Epithelial cell of prostate (primary cell): ENCODE data around the gene DDIAS.
"Not testable (repeated sequence)": the region's sequence is repeated elsewhere in the genome, so short reads cannot be mapped to it uniquely, and the experiment has no call there.

Experiments
- DNase-seq: peaks from one replicate; pipeline ENCODE4 v3.0.0-alpha.2; 2011; ENCODE audit warnings: low read depth, low spot score
- H3K27ac ChIP-seq: fragments of 450-650 bp; 2 replicates; pipeline ENCODE4 v1.5.1; 2017; ENCODE audit warnings: mild to moderate bottlenecking

The DDIAS gene

DNA sequence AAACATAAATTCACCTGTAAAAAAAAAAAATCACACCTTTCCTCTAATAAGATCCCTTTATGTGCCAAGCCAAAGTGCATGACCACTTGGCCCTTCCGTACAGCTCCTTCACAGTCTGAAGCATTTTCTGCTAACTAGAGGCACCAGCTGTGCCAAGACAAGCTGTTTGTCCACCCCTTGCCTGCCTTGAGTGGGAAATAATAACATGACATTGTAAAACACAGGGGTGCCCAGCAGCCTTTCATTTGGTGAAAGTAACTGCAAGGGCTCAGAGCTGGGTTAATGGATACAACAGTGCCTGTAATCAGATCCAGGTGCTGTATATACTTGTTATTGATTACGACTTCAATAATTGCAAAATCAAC, 59.2 kb downstream of the DDIAS start:
- no peak for DNase-seq
- H3K27ac ChIP-seq = no peak overlapping the region

DNA sequence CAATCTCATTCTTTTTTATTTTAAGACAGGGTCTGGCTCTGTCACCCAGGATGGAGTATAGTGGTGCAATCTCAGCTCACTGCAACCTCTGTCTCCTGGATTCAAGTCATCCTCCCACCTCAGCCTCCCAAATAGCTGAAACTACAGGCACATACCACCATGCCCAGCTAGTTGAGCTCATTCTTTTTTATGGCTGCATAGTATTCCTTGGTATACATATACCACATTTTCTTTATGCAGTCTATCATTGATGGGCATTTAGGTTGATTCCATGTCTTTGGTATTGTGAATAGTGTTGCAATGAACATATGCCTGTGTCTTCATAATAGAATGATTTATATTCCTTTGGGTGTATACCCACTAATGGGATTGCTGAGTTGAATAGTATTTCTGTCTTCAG, 60.5 kb downstream of the DDIAS start:
- H3K27ac ChIP-seq, DNase-seq: not testable (repeated sequence)

DNA sequence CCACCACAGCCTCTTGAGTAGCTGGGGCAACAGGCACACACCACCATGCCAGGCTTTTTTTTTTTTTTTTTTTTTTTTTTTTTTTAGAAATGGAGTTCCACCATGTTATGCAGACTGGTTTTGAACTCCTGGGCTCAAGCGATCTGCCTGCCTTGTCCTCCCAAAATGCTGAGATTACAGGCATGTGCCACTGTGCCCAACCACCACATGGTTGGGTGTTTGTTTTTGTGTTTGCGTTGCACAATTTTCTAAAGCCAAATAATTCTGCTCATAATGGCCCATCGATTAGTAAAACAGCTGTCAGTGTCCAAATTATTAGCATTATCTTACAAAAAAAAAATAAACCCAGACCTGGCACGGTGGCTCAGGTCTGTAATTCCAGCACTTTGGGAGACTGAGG, 65.8 kb downstream of the DDIAS start:
- no peak overlapping the region for H3K27ac ChIP-seq
- no peak for DNase-seq

DNA sequence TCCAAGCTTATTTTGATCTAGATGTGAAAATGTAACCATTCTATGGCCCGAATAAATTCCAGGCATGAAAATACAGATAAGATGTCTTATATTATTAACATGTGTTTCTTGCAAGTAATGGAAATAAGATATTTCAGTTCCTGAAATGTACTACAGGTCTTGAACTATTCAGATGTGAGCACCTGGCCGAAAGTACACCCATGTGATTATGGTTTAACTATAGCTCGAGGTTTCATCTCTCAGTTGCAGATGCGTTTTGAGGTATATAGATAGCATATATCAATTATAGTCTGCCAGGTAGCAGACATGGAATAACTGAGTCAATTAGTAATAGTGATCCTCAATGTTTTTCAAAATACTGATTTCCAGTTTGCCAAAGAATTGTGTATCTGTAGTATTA, 68.3 kb downstream of the DDIAS start:
- no peak for DNase-seq
- no peak overlapping the region for H3K27ac ChIP-seq

DNA sequence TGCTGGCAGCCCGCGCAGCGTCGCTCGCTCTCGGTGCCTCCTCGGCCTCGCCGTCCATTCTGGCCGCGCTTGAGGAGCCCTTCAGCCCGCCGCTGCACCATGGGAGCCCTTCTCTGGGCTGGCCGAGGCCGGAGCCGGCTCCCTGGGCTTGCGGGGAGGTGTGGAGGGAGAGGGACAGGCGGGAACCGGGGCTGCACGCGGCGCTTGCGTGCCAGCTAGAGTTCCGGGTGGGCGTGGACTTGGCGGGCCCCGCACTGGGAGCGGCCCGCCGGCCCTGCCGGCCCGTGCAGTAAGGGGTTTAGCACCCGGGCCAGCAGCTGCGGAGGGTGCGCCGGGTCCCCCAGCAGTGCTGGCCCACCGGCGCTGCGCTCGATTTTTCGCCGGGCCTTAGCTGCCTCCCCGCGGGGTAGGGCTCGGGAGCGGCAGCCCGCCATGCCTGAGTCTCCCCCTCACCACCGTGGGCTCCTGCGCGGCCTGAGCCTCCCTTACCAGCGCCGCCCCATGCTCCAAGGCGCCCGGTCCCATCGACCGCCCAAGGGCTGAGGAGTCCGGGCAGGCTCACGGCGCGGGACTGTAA, 69.1 kb downstream of the DDIAS start:
- not testable (repeated sequence) for H3K27ac ChIP-seq, DNase-seq

GRCh38 chr11:82971519-82971946, 70.0 kb downstream of the DDIAS start:
- not testable (repeated sequence) for H3K27ac ChIP-seq, DNase-seq

- H3K27ac ChIP-seq = no peak overlapping the region
- no peak for DNase-seq
These were observed 70.6 kb downstream of the DDIAS start for GRCh38 chr11:82972103-82972502.

DNA sequence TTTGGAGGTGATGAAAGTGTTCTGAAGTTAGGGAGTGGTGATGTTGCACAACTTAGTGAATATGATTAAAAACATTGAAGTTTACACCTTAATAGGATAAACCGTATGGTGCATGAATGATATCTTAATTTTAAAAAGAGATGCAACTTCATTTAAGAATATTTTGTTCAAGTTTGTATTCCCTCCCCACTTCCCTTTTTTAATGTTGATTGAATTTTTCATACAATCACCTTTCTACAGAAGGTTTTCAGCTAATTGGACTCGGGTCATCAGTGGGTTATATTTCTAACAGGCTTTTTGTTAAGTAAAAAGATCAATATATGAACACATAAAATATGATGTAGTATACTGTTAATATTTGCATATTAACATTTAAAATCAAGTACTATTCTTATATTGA, 72.6 kb downstream of the DDIAS start:
- DNase-seq = no peak
- H3K27ac ChIP-seq = no peak overlapping the region

DNA sequence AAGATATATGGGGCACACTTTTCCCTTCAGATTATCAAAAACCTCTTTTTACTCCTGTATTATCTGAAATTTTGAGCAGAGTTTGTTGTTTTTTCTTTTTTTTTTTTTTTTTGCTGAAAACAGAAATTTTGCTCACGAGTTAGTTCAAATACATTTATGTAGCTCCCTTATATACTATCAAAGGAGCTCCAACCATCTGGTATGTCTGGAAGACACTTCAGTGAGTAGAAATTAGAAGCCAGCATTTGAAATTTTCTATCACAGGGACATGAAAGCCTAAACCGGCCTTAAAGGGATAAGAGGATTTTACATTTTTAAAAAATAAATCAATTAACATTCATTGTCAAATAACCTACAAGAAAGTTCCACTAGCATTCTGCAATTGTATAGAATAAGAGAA, 73.3 kb downstream of the DDIAS start:
- DNase-seq = no peak
- H3K27ac ChIP-seq = no peak overlapping the region

- no peak overlapping the region for H3K27ac ChIP-seq
- DNase-seq = no peak
These were observed 74.3 kb downstream of the DDIAS start for GRCh38 chr11:82975882-82976281.

DNA sequence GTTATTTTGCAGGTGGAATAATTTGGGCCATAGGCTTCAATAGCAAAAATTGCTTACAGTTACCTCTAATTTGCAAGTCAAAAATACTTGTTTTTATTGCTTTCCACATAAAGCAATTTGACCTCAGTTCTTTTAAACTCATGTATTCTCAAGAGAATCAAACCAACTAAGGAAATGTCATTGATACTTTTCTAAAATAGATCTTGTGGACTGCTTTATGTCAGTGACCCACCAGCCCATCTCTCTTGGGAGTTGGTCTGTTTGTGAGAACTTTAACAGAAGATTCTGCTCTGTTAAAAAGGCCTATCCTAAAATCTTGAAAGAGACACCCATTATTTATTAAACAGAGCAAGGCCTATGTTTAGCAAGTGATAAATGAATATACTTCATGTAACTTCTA, 75.2 kb downstream of the DDIAS start:
- DNase-seq = no peak

GRCh38 chr11:82978422-82979099, 77.0 kb downstream of the DDIAS start:
- peak; percentile 72 for DNase-seq

More for the DNA sequence above, 75.2 kb downstream of the DDIAS start:
- H3K27ac ChIP-seq = no peak overlapping the region

DNA sequence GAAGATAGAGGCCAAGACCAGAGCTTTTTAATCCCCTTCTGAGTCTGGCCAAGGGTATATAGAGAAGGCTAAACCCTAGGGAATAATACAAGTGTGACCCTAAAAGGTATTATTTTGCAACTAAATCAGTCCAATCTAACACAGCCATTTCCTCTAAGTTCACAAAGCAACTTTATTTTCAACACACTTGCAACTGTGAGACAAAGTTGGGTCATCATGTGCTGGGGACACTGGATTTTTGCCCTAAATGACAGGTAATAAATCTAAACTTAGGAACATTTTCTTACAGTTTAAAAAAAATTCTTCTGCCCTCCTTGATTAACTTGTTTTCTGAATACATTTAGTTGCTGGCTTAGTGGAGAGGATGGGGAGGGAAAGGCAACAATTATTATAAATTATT, 78.3 kb downstream of the DDIAS start:
- peak overlapping the region; percentile 71 for H3K27ac ChIP-seq
- DNase-seq = no peak

More at GRCh38 chr11:82978422-82979099, 77.0 kb downstream of the DDIAS start:
- H3K27ac ChIP-seq = peak overlapping the region; percentile 71

- DNase-seq = peak; percentile 62
- H3K27ac ChIP-seq = peak overlapping the region; percentile 71
These were observed 78.8 kb downstream of the DDIAS start for GRCh38 chr11:82980292-82980691.

- H3K27ac ChIP-seq = peak overlapping the region; percentile 71
- no peak for DNase-seq
These were observed 79.4 kb downstream of the DDIAS start for GRCh38 chr11:82980947-82981346.

- no peak overlapping the region for H3K27ac ChIP-seq
- DNase-seq = no peak
These were observed 80.3 kb downstream of the DDIAS start for GRCh38 chr11:82981852-82982251.
